ENCODE measurements around the gene BNIP3.

- TF ChIP-seq CBX3 (IDR thresholded peaks at IDR 0.05; ENCODE audit: low read depth) (no peak), CEBPB (IDR thresholded peaks at IDR 0.05; ENCODE audit: low read depth) (no peak), EGR1 (IDR thresholded peaks at IDR 0.05; ENCODE audit: low read depth) (no peak), CTCF (IDR thresholded peaks at IDR 0.05 in 2 of 3, conservative IDR thresholded peaks at IDR 0.05 in 1 of 3; ENCODE audit: borderline replicate concordance in 1 of 3, insufficient read depth in 1 of 3, low read depth in 2 of 3, low read length in 2 of 3) (no peak), POLR2A (IDR thresholded peaks at IDR 0.05; ENCODE audit: borderline replicate concordance, extremely low read depth, insufficient read depth, insufficient read length) (no peak), REST (IDR thresholded peaks at IDR 0.05; ENCODE audit: low read depth) (no peak), JUND (IDR thresholded peaks at IDR 0.05) (no peak)
Observed at GRCh38 chr10:131928248-131929095, 53.3 kb downstream of the BNIP3 start.

Data from HCT116 (cell line).